ENCODE data around the gene TMEM97.
A peak's percentile ranks its signal among the peaks of the same experiment; 100 is the strongest.

Gene TMEM97

DNA sequence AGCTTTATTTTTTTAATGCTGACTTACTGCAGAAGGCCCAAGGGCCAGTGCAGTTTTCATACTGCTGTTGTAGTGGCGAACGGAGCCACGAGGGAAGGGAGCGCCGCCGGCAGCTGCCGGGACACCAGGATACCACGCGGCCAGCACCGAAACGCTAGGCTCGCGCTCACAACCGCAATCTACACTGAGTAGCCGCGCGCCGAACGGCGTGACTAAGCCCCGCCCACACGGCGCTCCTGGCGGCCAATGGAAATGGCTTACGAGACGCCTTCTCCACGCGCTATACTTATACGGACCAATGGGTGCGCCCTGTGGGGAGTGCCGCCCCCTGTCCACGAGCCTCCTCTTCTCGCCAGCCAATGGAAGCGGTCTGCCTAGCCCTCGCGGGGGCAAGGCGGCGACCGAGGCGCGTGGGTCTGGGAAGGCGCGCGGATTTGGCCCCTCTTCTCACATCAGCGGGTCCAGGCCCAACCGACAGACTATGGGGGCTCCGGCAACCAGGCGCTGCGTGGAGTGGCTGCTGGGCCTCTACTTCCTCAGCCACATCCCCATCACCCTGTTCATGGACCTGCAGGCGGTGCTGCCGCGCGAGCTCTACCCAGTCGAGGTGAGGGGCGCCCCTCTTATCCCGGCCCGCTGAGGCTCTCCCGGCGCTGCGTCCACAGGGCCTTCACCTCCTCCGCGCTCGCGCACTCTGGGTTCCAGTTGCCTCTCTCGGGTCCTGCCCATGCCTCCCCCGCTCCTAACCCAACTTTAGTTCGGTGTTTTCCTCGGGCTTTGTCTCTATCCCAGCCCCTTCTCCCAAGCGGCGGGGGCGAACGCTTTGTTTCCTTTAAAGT, at the start of gene TMEM97 (continued):
- TF ChIP-seq, protein P1, sequence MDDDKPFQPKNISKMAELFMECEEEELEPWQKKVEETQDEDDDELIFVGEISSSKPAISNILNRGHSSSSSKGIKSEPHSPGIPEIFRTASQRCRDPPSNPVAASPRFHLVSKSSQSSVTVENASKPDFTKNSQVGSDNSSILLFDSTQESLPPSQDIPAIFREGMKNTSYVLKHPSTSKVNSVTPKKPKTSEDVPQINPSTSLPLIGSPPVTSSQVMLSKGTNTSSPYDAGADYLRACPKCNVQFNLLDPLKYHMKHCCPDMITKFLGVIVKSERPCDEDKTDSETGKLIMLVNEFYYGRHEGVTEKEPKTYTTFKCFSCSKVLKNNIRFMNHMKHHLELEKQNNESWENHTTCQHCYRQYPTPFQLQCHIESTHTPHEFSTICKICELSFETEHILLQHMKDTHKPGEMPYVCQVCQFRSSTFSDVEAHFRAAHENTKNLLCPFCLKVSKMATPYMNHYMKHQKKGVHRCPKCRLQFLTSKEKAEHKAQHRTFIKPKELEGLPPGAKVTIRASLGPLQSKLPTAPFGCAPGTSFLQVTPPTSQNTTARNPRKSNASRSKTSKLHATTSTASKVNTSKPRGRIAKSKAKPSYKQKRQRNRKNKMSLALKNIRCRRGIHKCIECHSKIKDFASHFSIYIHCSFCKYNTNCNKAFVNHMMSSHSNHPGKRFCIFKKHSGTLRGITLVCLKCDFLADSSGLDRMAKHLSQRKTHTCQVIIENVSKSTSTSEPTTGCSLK (tag by site-specific recombination; IDR thresholded peaks at IDR 0.05) = no peak
- TF ChIP-seq ZNF830 (tag by site-specific recombination; IDR thresholded peaks at IDR 0.05; ENCODE audit: low read depth) (no peak), ZNF155 (tag by site-specific recombination; IDR thresholded peaks at IDR 0.05) (no peak), ZNF302 (tag by site-specific recombination; IDR thresholded peaks at IDR 0.05; ENCODE audit: low read depth) (no peak), REPIN1 (tag by site-specific recombination; IDR thresholded peaks at IDR 0.05; ENCODE audit: low read depth) (peak; percentile 54; the same call in 1 of the 2 replicates), ZSCAN23 (tag by site-specific recombination; IDR thresholded peaks at IDR 0.05) (0 out of 2 replicates have a peak, but pooled peaks have one; percentile 17), SALL2 (tag by site-specific recombination; IDR thresholded peaks at IDR 0.05; ENCODE audit: borderline replicate concordance) (no peak), ZNF184 (tag by site-specific recombination; IDR thresholded peaks at IDR 0.05) (no peak), HOXC10 (CRISPR knock-in tag; IDR thresholded peaks at IDR 0.05) (no peak), ZNF585B (tag by site-specific recombination; IDR thresholded peaks at IDR 0.05) (no peak), ZNF391 (tag by site-specific recombination; IDR thresholded peaks at IDR 0.05; ENCODE audit: borderline replicate concordance, low read depth) (no peak), ZNF335 (tag by site-specific recombination; conservative IDR thresholded peaks at IDR 0.05) (peak; percentile 94), ZNF423 (tag by site-specific recombination; IDR thresholded peaks at IDR 0.05) (no peak), SP2 (tag by site-specific recombination; IDR thresholded peaks at IDR 0.05) (peak; percentile 100), ZNF658 (tag by site-specific recombination; IDR thresholded peaks at IDR 0.05) (no peak), ZNF660 (tag by site-specific recombination; IDR thresholded peaks at IDR 0.05) (peak; percentile 21; the same call in 1 of the 2 replicates), ZNF223 (tag by site-specific recombination; IDR thresholded peaks at IDR 0.05) (0 out of 2 replicates have a peak, but pooled peaks have one; percentile 66), ZNF354C (tag by site-specific recombination; IDR thresholded peaks at IDR 0.05; ENCODE audit: borderline replicate concordance, low read depth) (no peak), ZBTB1 (tag by site-specific recombination; IDR thresholded peaks at IDR 0.05) (no peak), GLIS1 (tag by site-specific recombination; IDR thresholded peaks at IDR 0.05) (peak; percentile 71), ZNF350 (tag by site-specific recombination; IDR thresholded peaks at IDR 0.05) (no peak)
- TF ChIP-seq, protein P2, sequence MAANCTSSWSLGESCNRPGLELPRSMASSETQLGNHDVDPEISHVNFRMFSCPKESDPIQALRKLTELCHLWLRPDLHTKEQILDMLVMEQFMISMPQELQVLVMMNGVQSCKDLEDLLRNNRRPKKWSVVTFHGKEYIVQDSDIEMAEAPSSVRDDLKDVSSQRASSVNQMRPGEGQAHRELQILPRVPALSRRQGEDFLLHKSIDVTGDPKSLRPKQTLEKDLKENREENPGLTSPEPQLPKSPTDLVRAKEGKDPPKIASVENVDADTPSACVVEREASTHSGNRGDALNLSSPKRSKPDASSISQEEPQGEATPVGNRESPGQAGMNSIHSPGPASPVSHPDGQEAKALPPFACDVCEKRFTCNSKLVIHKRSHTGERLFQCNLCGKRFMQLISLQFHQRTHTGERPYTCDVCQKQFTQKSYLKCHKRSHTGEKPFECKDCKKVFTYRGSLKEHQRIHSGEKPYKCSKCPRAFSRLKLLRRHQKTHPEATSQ (tag by site-specific recombination; IDR thresholded peaks at IDR 0.05) = peak; percentile 51; the same call in 1 of the 2 replicates
- TF ChIP-seq, protein P3, sequence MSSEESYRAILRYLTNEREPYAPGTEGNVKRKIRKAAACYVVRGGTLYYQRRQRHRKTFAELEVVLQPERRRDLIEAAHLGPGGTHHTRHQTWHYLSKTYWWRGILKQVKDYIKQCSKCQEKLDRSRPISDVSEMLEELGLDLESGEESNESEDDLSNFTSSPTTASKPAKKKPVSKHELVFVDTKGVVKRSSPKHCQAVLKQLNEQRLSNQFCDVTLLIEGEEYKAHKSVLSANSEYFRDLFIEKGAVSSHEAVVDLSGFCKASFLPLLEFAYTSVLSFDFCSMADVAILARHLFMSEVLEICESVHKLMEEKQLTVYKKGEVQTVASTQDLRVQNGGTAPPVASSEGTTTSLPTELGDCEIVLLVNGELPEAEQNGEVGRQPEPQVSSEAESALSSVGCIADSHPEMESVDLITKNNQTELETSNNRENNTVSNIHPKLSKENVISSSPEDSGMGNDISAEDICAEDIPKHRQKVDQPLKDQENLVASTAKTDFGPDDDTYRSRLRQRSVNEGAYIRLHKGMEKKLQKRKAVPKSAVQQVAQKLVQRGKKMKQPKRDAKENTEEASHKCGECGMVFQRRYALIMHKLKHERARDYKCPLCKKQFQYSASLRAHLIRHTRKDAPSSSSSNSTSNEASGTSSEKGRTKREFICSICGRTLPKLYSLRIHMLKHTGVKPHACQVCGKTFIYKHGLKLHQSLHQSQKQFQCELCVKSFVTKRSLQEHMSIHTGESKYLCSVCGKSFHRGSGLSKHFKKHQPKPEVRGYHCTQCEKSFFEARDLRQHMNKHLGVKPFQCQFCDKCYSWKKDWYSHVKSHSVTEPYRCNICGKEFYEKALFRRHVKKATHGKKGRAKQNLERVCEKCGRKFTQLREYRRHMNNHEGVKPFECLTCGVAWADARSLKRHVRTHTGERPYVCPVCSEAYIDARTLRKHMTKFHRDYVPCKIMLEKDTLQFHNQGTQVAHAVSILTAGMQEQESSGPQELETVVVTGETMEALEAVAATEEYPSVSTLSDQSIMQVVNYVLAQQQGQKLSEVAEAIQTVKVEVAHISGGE (tag by site-specific recombination; conservative IDR thresholded peaks at IDR 0.05; ENCODE audit: low read depth) = no peak; the same call in 1 of the 2 replicates
- TF ChIP-seq, protein P4, sequence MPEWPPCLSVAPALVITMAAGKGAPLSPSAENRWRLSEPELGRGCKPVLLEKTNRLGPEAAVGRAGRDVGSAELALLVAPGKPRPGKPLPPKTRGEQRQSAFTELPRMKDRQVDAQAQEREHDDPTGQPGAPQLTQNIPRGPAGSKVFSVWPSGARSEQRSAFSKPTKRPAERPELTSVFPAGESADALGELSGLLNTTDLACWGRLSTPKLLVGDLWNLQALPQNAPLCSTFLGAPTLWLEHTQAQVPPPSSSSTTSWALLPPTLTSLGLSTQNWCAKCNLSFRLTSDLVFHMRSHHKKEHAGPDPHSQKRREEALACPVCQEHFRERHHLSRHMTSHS (tag by site-specific recombination; IDR thresholded peaks at IDR 0.05) = no peak
- TF ChIP-seq, protein P5, sequence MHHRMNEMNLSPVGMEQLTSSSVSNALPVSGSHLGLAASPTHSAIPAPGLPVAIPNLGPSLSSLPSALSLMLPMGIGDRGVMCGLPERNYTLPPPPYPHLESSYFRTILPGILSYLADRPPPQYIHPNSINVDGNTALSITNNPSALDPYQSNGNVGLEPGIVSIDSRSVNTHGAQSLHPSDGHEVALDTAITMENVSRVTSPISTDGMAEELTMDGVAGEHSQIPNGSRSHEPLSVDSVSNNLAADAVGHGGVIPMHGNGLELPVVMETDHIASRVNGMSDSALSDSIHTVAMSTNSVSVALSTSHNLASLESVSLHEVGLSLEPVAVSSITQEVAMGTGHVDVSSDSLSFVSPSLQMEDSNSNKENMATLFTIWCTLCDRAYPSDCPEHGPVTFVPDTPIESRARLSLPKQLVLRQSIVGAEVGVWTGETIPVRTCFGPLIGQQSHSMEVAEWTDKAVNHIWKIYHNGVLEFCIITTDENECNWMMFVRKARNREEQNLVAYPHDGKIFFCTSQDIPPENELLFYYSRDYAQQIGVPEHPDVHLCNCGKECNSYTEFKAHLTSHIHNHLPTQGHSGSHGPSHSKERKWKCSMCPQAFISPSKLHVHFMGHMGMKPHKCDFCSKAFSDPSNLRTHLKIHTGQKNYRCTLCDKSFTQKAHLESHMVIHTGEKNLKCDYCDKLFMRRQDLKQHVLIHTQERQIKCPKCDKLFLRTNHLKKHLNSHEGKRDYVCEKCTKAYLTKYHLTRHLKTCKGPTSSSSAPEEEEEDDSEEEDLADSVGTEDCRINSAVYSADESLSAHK (tag by site-specific recombination; IDR thresholded peaks at IDR 0.05) = no peak
- TF ChIP-seq, protein P6, sequence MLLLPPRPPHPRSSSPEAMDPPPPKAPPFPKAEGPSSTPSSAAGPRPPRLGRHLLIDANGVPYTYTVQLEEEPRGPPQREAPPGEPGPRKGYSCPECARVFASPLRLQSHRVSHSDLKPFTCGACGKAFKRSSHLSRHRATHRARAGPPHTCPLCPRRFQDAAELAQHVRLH (tag by site-specific recombination; IDR thresholded peaks at IDR 0.05) = 0 out of 2 replicates have a peak, but pooled peaks have one; percentile 38
- TF ChIP-seq, protein P7, sequence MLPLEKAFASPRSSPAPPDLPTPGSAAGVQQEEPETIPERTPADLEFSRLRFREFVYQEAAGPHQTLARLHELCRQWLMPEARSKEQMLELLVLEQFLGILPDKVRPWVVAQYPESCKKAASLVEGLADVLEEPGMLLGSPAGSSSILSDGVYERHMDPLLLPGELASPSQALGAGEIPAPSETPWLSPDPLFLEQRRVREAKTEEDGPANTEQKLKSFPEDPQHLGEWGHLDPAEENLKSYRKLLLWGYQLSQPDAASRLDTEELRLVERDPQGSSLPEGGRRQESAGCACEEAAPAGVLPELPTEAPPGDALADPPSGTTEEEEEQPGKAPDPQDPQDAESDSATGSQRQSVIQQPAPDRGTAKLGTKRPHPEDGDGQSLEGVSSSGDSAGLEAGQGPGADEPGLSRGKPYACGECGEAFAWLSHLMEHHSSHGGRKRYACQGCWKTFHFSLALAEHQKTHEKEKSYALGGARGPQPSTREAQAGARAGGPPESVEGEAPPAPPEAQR (tag by site-specific recombination; IDR thresholded peaks at IDR 0.05) = no peak
